GM19035 (cell line): ENCODE results near the gene SCUBE1.

Experiments
- ATAC-seq: cut with Tn5 transposase; IDR thresholded peaks from one replicate; pipeline ENCODE4 v1.9.1; 2021; ENCODE audit not compliant: unreplicated experiment

SCUBE1 gene

DNA sequence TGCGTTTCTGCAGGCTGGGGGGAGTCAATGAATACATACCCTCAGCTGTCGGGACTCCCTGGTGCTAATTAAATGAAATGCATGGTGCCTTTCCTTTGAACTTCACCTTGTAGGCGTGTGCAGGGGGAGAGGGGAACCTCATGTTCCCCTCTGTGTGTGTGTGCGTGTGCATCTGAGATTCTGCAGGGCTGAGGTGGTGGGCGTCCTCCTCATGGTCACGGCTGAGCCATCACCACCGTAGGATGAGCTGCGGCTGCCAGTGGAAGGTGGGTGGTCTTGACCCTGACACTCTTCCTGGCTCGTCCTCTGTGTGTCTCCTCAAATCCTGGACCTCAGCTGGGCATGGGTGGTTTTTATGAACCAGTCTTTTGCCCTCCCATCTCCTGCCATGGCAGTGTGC, 103.2 kb downstream of the SCUBE1 start:
- ATAC-seq = no peak

DNA sequence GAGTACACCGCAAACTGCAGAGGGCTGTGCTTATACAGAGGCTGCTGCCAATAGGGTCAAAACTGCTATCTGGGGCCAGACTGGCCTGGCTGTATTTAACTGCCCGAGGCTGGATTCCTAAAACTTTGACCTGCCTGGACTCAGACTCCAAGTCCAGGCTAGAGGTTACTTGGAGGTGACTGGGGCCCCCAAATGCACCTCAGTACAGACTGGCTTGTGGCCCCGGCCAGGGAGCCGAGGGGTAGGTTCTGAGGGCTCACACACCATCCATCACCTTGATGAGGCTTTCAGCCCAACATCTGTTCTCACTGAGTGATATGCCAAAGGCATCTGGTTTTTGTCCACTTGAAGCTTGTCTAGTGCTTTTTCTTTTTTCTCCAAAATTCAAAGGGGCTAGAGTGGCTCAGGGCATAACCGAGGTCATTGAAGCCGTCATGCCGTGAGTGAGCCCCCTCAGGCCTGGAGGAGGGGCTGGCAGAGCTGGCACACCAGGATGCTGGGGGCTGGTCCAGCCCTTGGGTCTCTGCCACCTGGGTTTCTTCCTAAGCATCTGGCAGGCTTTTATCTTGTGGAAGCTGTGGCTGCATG, 103.9 kb downstream of the SCUBE1 start:
- ATAC-seq = no peak

GRCh38 chr22:43238526-43239006, 104.6 kb downstream of the SCUBE1 start:
- ATAC-seq = no peak

DNA sequence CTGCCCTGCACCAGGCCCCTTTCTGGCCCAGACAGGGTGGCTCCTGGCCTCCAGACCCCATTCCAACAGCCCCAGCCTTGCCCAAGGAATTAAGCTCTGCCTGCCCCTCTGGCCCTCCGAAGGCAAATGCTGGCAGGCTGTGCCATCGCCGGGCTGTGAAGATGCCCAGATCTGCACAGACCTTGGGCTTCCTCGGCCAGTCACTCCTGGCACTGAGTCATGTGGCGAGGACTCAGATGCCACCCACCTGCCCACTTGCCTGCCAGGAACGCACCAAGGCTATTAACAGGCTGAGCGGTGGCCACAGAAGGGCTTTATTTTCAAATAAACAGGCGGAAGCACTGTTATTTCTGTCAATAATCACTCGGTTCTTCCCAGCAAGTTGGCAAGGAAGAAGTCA, 105.9 kb downstream of the SCUBE1 start:
- ATAC-seq = no peak

DNA sequence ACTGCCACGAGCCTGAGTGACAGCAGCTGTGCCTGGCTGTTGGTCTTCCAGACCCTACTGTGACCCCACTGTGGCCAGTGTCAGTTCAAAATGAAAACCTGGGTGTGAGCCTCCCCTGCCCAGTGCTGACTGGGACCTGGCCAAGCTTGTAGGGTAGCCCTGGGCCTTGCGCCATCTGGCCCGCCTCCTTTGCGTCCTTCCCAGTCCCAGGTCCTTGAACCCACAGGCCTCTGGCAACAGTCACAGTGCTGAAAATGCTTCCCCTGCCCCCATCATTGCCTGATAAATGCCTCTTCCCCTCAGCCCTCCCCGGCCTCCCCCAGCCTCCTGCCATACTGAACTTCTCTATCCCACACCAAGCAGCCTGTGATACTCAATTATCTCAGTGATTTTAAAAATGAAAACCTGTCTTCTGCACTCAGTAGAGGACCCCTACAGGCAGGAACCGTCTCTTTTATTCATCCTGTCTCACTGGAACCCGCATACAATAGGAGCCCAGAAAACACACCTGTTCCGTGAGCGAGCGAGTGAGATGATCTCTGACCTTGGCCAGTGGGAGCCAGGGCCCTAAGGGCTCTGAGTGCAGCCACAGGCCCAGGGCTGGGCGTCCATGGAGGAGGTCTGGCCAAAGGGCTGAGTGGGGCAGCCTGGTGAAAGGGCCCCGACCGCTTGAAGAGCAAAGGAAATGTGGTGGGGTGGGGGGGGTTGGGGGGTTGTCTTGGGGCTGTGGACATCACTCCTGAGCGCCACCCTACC, 106.6 kb downstream of the SCUBE1 start:
- no peak for ATAC-seq

DNA sequence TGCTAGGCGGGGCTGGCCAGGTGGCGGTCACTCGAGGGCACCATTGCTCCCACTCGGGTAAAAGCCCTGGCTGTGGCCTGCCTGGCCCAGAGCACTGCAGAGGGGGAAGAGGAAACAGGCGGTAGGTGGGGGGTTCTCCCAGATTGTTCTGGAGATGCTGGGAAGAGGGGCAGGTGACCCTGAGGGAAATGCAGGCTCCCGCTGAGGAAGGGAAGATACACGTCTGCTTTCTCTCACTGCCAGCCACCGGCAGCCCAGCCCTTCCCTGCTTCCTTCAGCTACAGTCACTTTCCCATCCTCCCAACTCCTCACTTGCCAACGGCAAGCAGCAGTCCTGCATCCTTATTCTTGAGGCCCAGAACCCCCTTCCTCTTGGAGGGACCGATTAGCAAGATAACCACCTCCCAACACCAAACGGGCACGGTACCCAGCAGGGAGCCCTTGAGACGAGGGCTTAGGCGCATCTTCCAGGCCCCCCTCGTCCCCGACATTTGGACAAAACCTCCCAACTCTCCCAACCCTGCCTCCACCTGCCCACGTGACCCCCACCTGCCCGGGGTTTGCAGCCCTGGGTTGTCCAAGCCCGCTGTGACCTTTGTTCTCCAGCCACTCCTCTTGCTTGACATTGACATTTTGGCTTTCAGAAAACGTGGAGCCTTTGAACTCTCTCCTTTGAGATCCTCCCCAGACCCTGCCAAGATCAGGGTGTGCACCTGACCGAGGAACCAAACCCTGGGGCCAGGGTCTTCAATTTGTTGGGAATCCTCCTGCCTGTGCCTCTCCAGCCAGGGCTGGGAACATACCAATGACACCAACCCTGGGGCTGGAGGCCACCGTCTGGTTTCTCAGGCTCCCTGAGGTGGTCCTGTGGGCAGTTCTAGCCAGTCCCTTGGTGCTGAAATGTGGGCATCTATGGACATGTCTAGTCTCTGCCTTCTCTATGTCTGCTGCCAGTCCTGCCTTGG, 107.4 kb downstream of the SCUBE1 start:
- ATAC-seq = no peak

- ATAC-seq = no peak
These were observed 108.7 kb downstream of the SCUBE1 start for GRCh38 chr22:43234264-43234988.

- no peak for ATAC-seq
These were observed 109.6 kb downstream of the SCUBE1 start for GRCh38 chr22:43233529-43233928.

- ATAC-seq = no peak
These were observed 110.7 kb downstream of the SCUBE1 start for GRCh38 chr22:43232445-43232844.

DNA sequence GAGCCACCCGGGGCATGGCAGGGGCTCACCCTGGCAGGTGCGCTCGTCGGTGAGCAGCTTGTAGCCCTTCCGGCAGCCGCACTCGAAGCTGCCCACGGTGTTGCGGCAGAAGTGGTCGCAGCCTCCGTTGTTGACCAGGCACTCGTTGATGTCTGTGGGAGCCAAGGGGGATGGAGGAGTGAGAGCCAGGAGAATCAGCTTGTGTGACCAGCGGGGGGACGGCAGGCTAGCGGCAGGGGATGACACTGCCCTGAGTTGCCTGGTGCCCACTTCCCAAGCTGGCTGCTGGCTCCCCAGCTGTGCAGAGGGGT, 111.5 kb downstream of the SCUBE1 start:
- no peak for ATAC-seq

GRCh38 chr22:43230971-43231723, 112.0 kb downstream of the SCUBE1 start:
- ATAC-seq = no peak

DNA sequence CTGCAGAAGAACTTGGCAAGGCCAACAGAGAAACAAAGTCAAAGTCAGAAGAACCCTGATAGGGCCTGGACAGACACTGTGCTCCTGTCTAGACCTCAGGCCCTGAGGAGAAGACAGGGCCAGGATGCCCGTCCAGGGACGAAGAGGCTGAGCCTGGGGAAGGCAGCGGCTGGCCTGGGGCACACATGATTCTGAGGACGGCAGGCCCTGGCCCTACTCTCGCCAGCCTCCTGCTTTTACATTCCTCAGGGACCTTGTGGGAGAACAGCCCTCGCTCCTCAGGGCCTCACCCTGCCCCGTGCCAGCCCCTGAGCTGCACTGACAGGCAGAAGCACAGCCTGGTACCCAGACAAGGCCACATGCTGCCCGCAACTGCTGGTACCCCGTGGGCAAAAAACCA, 112.6 kb downstream of the SCUBE1 start:
- no peak for ATAC-seq

DNA sequence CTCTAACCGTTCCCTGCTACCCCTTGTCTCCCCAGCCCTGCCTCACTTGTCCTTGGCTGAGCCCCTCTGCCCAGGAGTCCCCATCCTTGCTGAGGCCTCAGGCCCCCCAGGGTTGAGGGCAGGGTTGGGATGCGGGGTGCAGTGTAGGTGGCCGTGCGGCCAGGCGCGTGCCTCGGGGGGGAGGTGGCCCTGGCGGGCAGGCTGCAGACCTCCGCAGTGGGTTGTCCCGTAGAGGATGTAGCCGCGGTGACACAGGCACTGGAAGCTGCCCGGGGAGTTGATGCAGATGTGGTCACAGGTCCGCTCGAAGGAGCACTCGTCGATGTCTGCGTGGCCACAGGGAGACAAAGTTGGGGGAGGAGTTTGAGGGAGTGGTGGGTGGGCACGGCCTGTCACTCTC, 114.3 kb downstream of the SCUBE1 start:
- no peak for ATAC-seq

DNA sequence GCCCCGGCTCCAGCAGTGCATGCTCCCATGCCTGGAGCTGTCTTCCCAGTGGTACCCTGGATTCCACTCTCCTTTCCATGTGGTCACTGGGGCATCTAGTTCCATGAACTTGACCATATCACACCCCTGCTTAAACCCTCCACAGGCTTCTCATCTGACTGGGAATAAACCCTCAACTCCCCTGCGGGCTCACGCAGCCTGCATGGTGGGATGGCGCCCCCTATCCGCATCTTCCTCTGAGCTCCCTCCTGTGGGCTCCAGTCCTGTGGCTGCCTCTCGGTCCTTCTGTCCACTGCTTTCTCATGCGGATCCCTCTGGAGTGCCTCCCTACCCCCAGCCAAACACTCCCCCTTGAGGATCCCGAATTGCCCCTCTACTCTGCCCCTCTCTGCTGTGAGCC, 114.8 kb downstream of the SCUBE1 start:
- no peak for ATAC-seq

DNA sequence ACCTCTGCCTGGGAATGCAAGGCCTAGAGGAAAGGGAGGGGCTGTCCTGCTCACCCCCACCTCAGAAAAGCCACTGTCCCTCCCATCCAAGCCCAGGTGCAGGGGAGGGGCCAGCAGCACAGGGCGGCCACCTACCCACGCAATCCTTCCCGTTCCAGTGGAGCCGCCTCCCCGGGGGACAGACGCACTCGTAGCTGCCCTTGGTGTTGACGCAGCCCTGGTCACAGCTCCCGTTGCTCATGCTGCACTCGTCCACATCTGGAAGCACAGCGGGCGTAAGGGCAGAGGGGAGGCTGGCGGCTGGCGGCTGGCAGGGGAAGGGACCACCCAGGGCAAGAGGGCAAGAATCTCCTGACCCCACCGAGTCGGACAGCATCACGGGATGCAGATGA, 115.9 kb downstream of the SCUBE1 start:
- no peak for ATAC-seq

GRCh38 chr22:43226377-43227238, 116.6 kb downstream of the SCUBE1 start:
- ATAC-seq = no peak

- no peak for ATAC-seq
These were observed 117.6 kb downstream of the SCUBE1 start for GRCh38 chr22:43225609-43226008.

GRCh38 chr22:43222987-43223386, 120.2 kb downstream of the SCUBE1 start:
- no peak for ATAC-seq

GRCh38 chr22:43222262-43222661, 120.9 kb downstream of the SCUBE1 start:
- ATAC-seq = no peak
